A549 (cell line): ENCODE measurements around the gene RNF113A. TPM values are rescaled to one million over a fixed set of nuclear protein-coding genes. Genes with fewer than 3 reads are reported as not detected.

Source experiments
- ATAC-seq, 2 experiments: fragments of 200-7000 bp in 1 of 2; fragments of >200 bp in 1 of 2; cut with Nextera tagmentation in 1 of 2; cut with Tn5 transposase in 1 of 2; 3 replicates each; pipeline versions ENCODE4 v1.8.0 to v1.9.1; 2018 to 2020; ENCODE audit warnings: mild to moderate bottlenecking in 1 of 2, moderate library complexity in 1 of 2
- CTCF ChIA-PET: fragments of 300-600 bp; sonication (Branson Sonifier 250); formaldehyde crosslinking; extraction: SDS; loops from one replicate; lab custom pipeline; 2021; ENCODE audit warnings: antibody characterized with exemption, inconsistent platforms; lab: Yijun Ruan, JAX
- POLR2A ChIA-PET: fragments of 350-600 bp; formaldehyde crosslinking; extraction: SDS; loops from one replicate; lab custom pipeline; 2021; ENCODE audit warnings: antibody characterized with exemption, inconsistent platforms; lab: Yijun Ruan, JAX
- DNase-seq, 2 experiments: peaks; one replicate each; pipeline versions ENCODE4 v3.0.0 to v3.0.0-alpha.2; 2011 to 2016; ENCODE audit warnings: low read depth in 1 of 2, low spot score in 1 of 2
- FAIRE-seq: peaks from 2 replicates; lab custom pipeline; 2011; peaks lifted over from hg19 to GRCh38; lab: Jason Lieb, UNC
- H3K27ac ChIP-seq, 2 experiments: fragments of >200 bp; sonication (Bioruptor Twin); formaldehyde crosslinking; 3 replicates each; pipeline ENCODE4 v1.5.1; 2016 to 2017
- H3K4me1 ChIP-seq: fragments of >200 bp; sonication (Bioruptor Twin); formaldehyde crosslinking; 3 replicates; pipeline ENCODE4 v1.6.1; 2016
- H3K4me2 ChIP-seq: fragments of >200 bp; sonication (Bioruptor Twin); formaldehyde crosslinking; 3 replicates; pipeline ENCODE4 v1.6.1; 2016
- H3K4me3 ChIP-seq: fragments of >200 bp; sonication (Bioruptor Twin); formaldehyde crosslinking; 3 replicates; pipeline ENCODE4 v1.5.1; 2016
- H3K9me3 ChIP-seq: fragments of >200 bp; sonication (Bioruptor Twin); formaldehyde crosslinking; 3 replicates; pipeline ENCODE4 v1.6.1; 2016
- ATOH8 ChIP-seq: fragments of 250-450 bp; sonication (Bioruptor Pico); IDR thresholded peaks from 2 replicates; pipeline ENCODE4 v1.5.0; 2020; ENCODE audit warnings: low read depth, mild to moderate bottlenecking, moderate library complexity
- BCL3 ChIP-seq: fragments of >200 bp; sonication (Bioruptor Twin); formaldehyde crosslinking; IDR thresholded peaks from 3 replicates; pipeline ENCODE4 v1.6.1; 2016
- CBX2 ChIP-seq: fragments of 200-600 bp; sonication (generic); IDR thresholded peaks from 2 replicates; pipeline ENCODE4 v1.6.1; 2016; ENCODE audit warnings: low read depth, mild to moderate bottlenecking, borderline replicate concordance
- CEBPB ChIP-seq, 2 experiments: fragments of >200 bp in 1 of 2; sonication (Bioruptor Twin) in 1 of 2; formaldehyde crosslinking in 1 of 2; IDR thresholded peaks; 2 replicates each; pipeline ENCODE4 v1.6.1; 2012 to 2016
- CHD2 ChIP-seq: fragments of 150-350 bp; IDR thresholded peaks from 2 replicates; pipeline ENCODE4 v1.6.1; 2014; ENCODE audit warnings: low read length; ENCODE audit not compliant: partially characterized antibody
- E2F6 ChIP-seq: IDR thresholded peaks from 2 replicates; pipeline ENCODE4 v1.6.1; 2012; ENCODE audit warnings: low read depth, borderline replicate concordance
- ESRRA ChIP-seq: fragments of 150-350 bp; IDR thresholded peaks from 2 replicates; pipeline ENCODE4 v1.6.1; 2014; ENCODE audit warnings: mild to moderate bottlenecking, low read length, borderline replicate concordance
- FOSL2 ChIP-seq, 2 experiments: fragments of 450-650 bp in 1 of 2; fragments of >200 bp in 1 of 2; sonication (Bioruptor Twin) in 1 of 2; formaldehyde crosslinking; IDR thresholded peaks; 2 replicates each; pipeline versions ENCODE4 v1.5.0 to v1.6.1; 2016 to 2020; ENCODE audit warnings: mild to moderate bottlenecking in 1 of 2, moderate library complexity in 1 of 2
- FOXS1 ChIP-seq: fragments of 250-450 bp; sonication (Bioruptor Pico); IDR thresholded peaks from 2 replicates; pipeline ENCODE4 v1.5.0; 2020; ENCODE audit warnings: mild to moderate bottlenecking, moderate library complexity
- HDAC2 ChIP-seq: fragments of 200-600 bp; sonication (generic); IDR thresholded peaks from 2 replicates; pipeline ENCODE4 v1.6.1; 2016
- HES2 ChIP-seq: fragments of >200 bp; sonication (Bioruptor Twin); formaldehyde crosslinking; IDR thresholded peaks from 2 replicates; pipeline ENCODE4 v1.6.1; 2016
- HMGXB4 ChIP-seq: fragments of 250-450 bp; sonication (Bioruptor Pico); IDR thresholded peaks from 2 replicates; pipeline ENCODE4 v1.5.0; 2021; ENCODE audit warnings: mild to moderate bottlenecking, moderate library complexity, borderline replicate concordance
- HOXB5 ChIP-seq: fragments of 250-450 bp; sonication (Bioruptor Pico); IDR thresholded peaks from 2 replicates; pipeline ENCODE4 v1.5.0; 2020; ENCODE audit warnings: mild to moderate bottlenecking, moderate library complexity
- JUN ChIP-seq, 2 experiments: fragments of >200 bp; sonication (Bioruptor Twin); formaldehyde crosslinking; IDR thresholded peaks; 2 replicates in 1 of 2; 3 replicates in 1 of 2; pipeline ENCODE4 v1.6.1; 2016 to 2017
- KDM1A ChIP-seq: fragments of 200-600 bp; sonication (generic); IDR thresholded peaks from 2 replicates; pipeline ENCODE4 v1.6.1; 2016; ENCODE audit warnings: low read depth, mild to moderate bottlenecking
- KDM5A ChIP-seq: fragments of 200-600 bp; sonication (generic); IDR thresholded peaks from 2 replicates; pipeline ENCODE4 v1.6.1; 2016; ENCODE audit warnings: antibody characterized with exemption, mild to moderate bottlenecking
- MAFK ChIP-seq: fragments of 450-650 bp; IDR thresholded peaks from 2 replicates; pipeline ENCODE4 v1.6.1; 2014; ENCODE audit not compliant: partially characterized antibody
- MAX ChIP-seq: IDR thresholded peaks from 2 replicates; pipeline ENCODE4 v1.6.1; 2012
- MYC ChIP-seq: IDR thresholded peaks from 2 replicates; pipeline ENCODE4 v1.6.1; 2012; ENCODE audit warnings: mild to moderate bottlenecking, inconsistent platforms, low read length, improper control_type of control experiment, borderline replicate concordance
- PHF8 ChIP-seq: fragments of 200-600 bp; sonication (generic); IDR thresholded peaks from 2 replicates; pipeline ENCODE4 v1.6.1; 2016; ENCODE audit warnings: low read depth, mild to moderate bottlenecking, antibody characterized with exemption, moderate library complexity, borderline replicate concordance
- POLR2A ChIP-seq: IDR thresholded peaks from 2 replicates; pipeline ENCODE4 v1.6.1; 2012; ENCODE audit warnings: mild to moderate bottlenecking, low read length
- RARB ChIP-seq: fragments of 250-450 bp; sonication (Bioruptor Pico); IDR thresholded peaks from 2 replicates; pipeline ENCODE4 v1.8.0; 2021; ENCODE audit warnings: mild to moderate bottlenecking, moderate library complexity
- RFX5 ChIP-seq: fragments of 450-650 bp; IDR thresholded peaks from 2 replicates; pipeline ENCODE4 v1.7.1; 2014; ENCODE audit warnings: antibody characterized with exemption, mild to moderate bottlenecking, moderate library complexity
- SREBF2 ChIP-seq: fragments of 450-650 bp; IDR thresholded peaks from 2 replicates; pipeline ENCODE4 v1.6.1; 2014; ENCODE audit warnings: mild to moderate bottlenecking, moderate library complexity
- TFCP2L1 ChIP-seq: fragments of 250-450 bp; sonication (Bioruptor Pico); IDR thresholded peaks from 2 replicates; pipeline ENCODE4 v1.5.0; 2021; ENCODE audit warnings: mild to moderate bottlenecking
- ZNF302 ChIP-seq: fragments of 250-450 bp; sonication (Bioruptor Pico); IDR thresholded peaks from 2 replicates; pipeline ENCODE4 v1.9.0; 2021; ENCODE audit warnings: inconsistent platforms, mild to moderate bottlenecking, moderate library complexity
- WGBS: methylation state at CpG from one replicate; pipeline ENCODE4 v1.1.6; 2017; ENCODE audit errors: missing lambda C conversion rate; 5-methylcytosine and 5-hydroxymethylcytosine counted together
- polyA plus RNA-seq, 4 experiments: library from polyadenylated mRNA; depleted of rRNA in 3 of 4; stranded (reverse); fragments of >200 nt; fragmentation: RNase III in 1 of 4; extraction: RNeasy Plus Mini Kit Qiagen cat#74134 plus additional on column Dnase treatment in 1 of 4; gene quantifications; 2 replicates in 3 of 4; 3 replicates in 1 of 4; pipeline ENCODE4 v1.2.3, GENCODE V29; 2011 to 2017

Gene RNF113A
- polyA plus RNA-seq, 2 of the 4 experiments (the other 2 are of a cell fraction), result 18.4 to 18.5 TPM

GRCh38 chrX:119919835-119920585 is 48.5 kb upstream of the RNF113A start:
- WGBS, result 93% methylated on average over 5 of the region's 5 CpGs
- H3K4me3 ChIP-seq, result no peak overlapping the region
- POLR2A ChIA-PET, result no interaction called here
- H3K4me1 ChIP-seq, result no peaks in the 10 kb centered on the region
- H3K4me2 ChIP-seq, result no peak overlapping the region
- no peak overlapping the region for H3K27ac ChIP-seq
- peak; percentile 60 to 81; a peak in 3 of 4 replicates for TF ChIP-seq CEBPB (IDR thresholded peaks at IDR 0.05)
- TF ChIP-seq BCL3, result no peak
- no peak for TF ChIP-seq CHD2
- FAIRE-seq, result no peak
- CTCF ChIA-PET, result interaction anchor here (0.9 kb wide), 1 partner anchor 32 kb away, joined by 5 read pairs; no protein-coding TSS in a partner anchor
- no peaks in the 10 kb centered on the region for H3K9me3 ChIP-seq
- no peak for ATAC-seq
- DNase-seq, result no peak

GRCh38 chrX:119917877-119918276 is 46.3 kb upstream of the RNF113A start:
- TF ChIP-seq CEBPB (IDR thresholded peaks at IDR 0.05) (no peak), KDM5A (no peak), HMGXB4 (CRISPR knock-in tag) (no peak), MAX (no peak), RFX5 (no peak), ATOH8 (CRISPR knock-in tag) (no peak), CBX2 (no peak), HDAC2 (no peak), MYC (no peak), HES2 (no peak), FOXS1 (no peak), KDM1A (no peak), HOXB5 (CRISPR knock-in tag) (no peak), FOSL2 (IDR thresholded peaks at IDR 0.05) (no peak), FOSL2 (CRISPR knock-in tag; IDR thresholded peaks at IDR 0.05) (no peak)
- Histone ChIP-seq H3K4me2 (no peak overlapping the region), H3K9me3 (no peaks in the 10 kb centered on the region), H3K4me1 (no peaks in the 10 kb centered on the region), H3K27ac (no peak overlapping the region), H3K4me3 (no peak overlapping the region)
- no peak for DNase-seq
- no peak for FAIRE-seq
- CTCF ChIA-PET, result interaction anchor here (1.6 kb wide), 1 partner anchor 30 kb away, joined by 4 read pairs; no protein-coding TSS in a partner anchor
- WGBS, result 82% methylated on average over 2 of the region's 2 CpGs
- POLR2A ChIA-PET, result no interaction called here
- ATAC-seq, result no peak

GRCh38 chrX:119916310-119916709 is 44.8 kb upstream of the RNF113A start:
- no peaks in the 10 kb centered on the region for H3K4me1 ChIP-seq
- H3K4me3 ChIP-seq, result no peak overlapping the region
- no peak for DNase-seq
- no peak overlapping the region for H3K4me2 ChIP-seq
- no peaks in the 10 kb centered on the region for H3K9me3 ChIP-seq
- FAIRE-seq, result no peak
- 75% methylated on average over 5 of the region's 5 CpGs for WGBS
- H3K27ac ChIP-seq, result no peak overlapping the region
- CTCF ChIA-PET, result no interaction called here
- POLR2A ChIA-PET, result no interaction called here
- ATAC-seq, result no peak
- no peak for TF ChIP-seq E2F6
- no peak for TF ChIP-seq RARB (CRISPR knock-in tag)
- no peak for TF ChIP-seq SREBF2
- TF ChIP-seq ATOH8 (CRISPR knock-in tag), result no peak
- TF ChIP-seq ZNF302 (CRISPR knock-in tag), result no peak
- TF ChIP-seq MAFK, result no peak
- no peak for TF ChIP-seq TFCP2L1 (CRISPR knock-in tag)
- TF ChIP-seq JUN (IDR thresholded peaks at IDR 0.05), result no peak
- no peak for TF ChIP-seq POLR2A
- no peak for TF ChIP-seq ESRRA
- no peak for TF ChIP-seq PHF8
